ENCODE measurements around the gene MAPRE3. TPM values are rescaled to one million over a fixed set of nuclear protein-coding genes. Genes with fewer than 3 reads are reported as not detected.

The MAPRE3 gene
- total RNA-seq, 6 experiments from 2014 or later: 13.7 to 22.3 (median 17.3) TPM

- Histone ChIP-seq H3K27ac (no peak overlapping the region), H3K9me3 (no peaks in the 10 kb centered on the region), H3K4me3 (no peak overlapping the region), H3K36me3 (no peaks in the 10 kb centered on the region), H3K4me1 (no peaks in the 10 kb centered on the region), H3K27me3 (no peaks in the 10 kb centered on the region)
- WGBS (ENCODE audit: insufficient coverage, low coverage, low lambda C conversion rate, missing lambda C conversion rate): 46% methylated on average over 3 of the region's 3 CpGs
- ATAC-seq: no peak
- intact Hi-C loops (cut with DNase I): loop anchor here (5.0 to 10.0 kb wide), 4 partner anchors 48 to 120 kb away; partner anchors contain the start of genes EMILIN1 (in 1 of the 2), KHK (in 1 of the 2) and OST4 (in 1 of the 2)
- TF ChIP-seq, protein P1, sequence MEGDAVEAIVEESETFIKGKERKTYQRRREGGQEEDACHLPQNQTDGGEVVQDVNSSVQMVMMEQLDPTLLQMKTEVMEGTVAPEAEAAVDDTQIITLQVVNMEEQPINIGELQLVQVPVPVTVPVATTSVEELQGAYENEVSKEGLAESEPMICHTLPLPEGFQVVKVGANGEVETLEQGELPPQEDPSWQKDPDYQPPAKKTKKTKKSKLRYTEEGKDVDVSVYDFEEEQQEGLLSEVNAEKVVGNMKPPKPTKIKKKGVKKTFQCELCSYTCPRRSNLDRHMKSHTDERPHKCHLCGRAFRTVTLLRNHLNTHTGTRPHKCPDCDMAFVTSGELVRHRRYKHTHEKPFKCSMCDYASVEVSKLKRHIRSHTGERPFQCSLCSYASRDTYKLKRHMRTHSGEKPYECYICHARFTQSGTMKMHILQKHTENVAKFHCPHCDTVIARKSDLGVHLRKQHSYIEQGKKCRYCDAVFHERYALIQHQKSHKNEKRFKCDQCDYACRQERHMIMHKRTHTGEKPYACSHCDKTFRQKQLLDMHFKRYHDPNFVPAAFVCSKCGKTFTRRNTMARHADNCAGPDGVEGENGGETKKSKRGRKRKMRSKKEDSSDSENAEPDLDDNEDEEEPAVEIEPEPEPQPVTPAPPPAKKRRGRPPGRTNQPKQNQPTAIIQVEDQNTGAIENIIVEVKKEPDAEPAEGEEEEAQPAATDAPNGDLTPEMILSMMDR (IDR thresholded peaks at IDR 0.05): no peak
- no peak for TF ChIP-seq POLR2A (IDR thresholded peaks at IDR 0.05)
- DNase-seq: no peak
These were observed 5.8 kb upstream of the MAPRE3 start for GRCh38 chr2:26964446-26965130.

DNA sequence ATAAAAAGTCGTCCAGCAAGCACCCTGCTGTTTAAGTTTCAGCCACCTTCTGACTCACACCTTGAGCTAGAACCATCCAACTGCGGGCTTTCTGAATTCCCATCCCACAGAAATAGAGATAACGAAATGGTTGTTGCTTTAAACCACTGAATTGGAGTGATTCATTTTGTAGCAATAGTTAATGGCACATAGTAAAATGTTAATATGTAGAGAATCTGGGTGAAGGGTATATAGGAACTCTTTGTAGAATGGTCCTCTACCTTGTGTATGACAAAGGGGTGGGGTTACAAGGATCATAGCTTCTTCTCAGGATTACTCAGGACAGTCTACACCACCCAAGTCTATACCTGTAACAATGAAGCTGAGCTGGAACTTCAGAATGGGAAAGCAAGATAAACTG lies 2.4 kb upstream of the MAPRE3 start:
- Histone ChIP-seq H3K27me3 (no peaks in the 10 kb centered on the region), H3K36me3 (no peaks in the 10 kb centered on the region), H3K4me3 (no peak overlapping the region), H3K4me1 (peaks cover 0 to 14% (median 5%) of the 10 kb centered on the region in 4 donors), H3K27ac (no peak overlapping the region), H3K9me3 (no peaks in the 10 kb centered on the region)
- DNase-seq (no peak), ATAC-seq (no peak)
- TF ChIP-seq, protein P1 (IDR thresholded peaks at IDR 0.05): no peak
- TF ChIP-seq POLR2A (IDR thresholded peaks at IDR 0.05): no peak
- intact Hi-C loops (cut with DNase I): loop anchor here (10.0 kb wide), 2 partner anchors 107 to 117 kb away; partner anchors contain the start of genes EMILIN1 (in 1 of the 2), KHK (in 1 of the 2) and OST4 (in 1 of the 2)
- WGBS (ENCODE audit: insufficient coverage, low coverage, low lambda C conversion rate, missing lambda C conversion rate): 81% methylated on average over 3 of the region's 3 CpGs

GRCh38 chr2:26969077-26969844 lies 1.2 kb upstream of the MAPRE3 start:
- no peak overlapping the region for H3K4me3 ChIP-seq
- TF ChIP-seq, protein P1 (IDR thresholded peaks at IDR 0.05): no peak
- TF ChIP-seq POLR2A (IDR thresholded peaks at IDR 0.05): no peak
- 60% methylated on average over 10 of the region's 10 CpGs for WGBS (ENCODE audit: insufficient coverage, low coverage, low lambda C conversion rate, missing lambda C conversion rate)
- H3K27ac ChIP-seq: no peak overlapping the region
- peaks cover 0 to 14% (median 5%) of the 10 kb centered on the region in 4 donors for H3K4me1 ChIP-seq
- no peaks in the 10 kb centered on the region for H3K9me3 ChIP-seq
- intact Hi-C loops (cut with DNase I): loop anchor here (10.0 kb wide), 2 partner anchors 106 to 116 kb away; partner anchors contain the start of genes EMILIN1 (in 1 of the 2), KHK (in 1 of the 2) and OST4 (in 1 of the 2)
- DNase-seq (no peak), ATAC-seq (no peak)
- no peaks in the 10 kb centered on the region for H3K27me3 ChIP-seq
- H3K36me3 ChIP-seq: no peaks in the 10 kb centered on the region

- H3K27me3 ChIP-seq: no peaks in the 10 kb centered on the region
- TF ChIP-seq, protein P1 (IDR thresholded peaks at IDR 0.05): no peak
- TF ChIP-seq POLR2A (IDR thresholded peaks at IDR 0.05): no peak
- DNase-seq (no peak), ATAC-seq (peak; percentile 27 to 42 (median 34))
- intact Hi-C loops (cut with DNase I): no loop called here
- peak overlapping the region; percentile 50 to 65 (median 52) for H3K27ac ChIP-seq
- H3K4me3 ChIP-seq: peak overlapping the region; percentile 76 to 88 (median 87)
- peaks cover 0 to 14% (median 5%) of the 10 kb centered on the region in 4 donors for H3K4me1 ChIP-seq
- H3K36me3 ChIP-seq: no peaks in the 10 kb centered on the region
- 12% methylated on average over 32 of the region's 34 CpGs for WGBS (ENCODE audit: insufficient coverage, low coverage, low lambda C conversion rate, missing lambda C conversion rate)
- H3K9me3 ChIP-seq: no peaks in the 10 kb centered on the region
These were observed 641 bp downstream of the MAPRE3 start for GRCh38 chr2:26970928-26971627.

All from right lobe of liver (tissue), 6 donors.